GM12892 (cell line): Measurements from ENCODE around the gene CRY2.

Experiments
- POLR2A ChIP-seq: IDR thresholded peaks from 2 replicates; pipeline ENCODE4 v1.6.1; 2011; ENCODE audit warnings: low read depth, low read length, control low read depth
- POLR2AphosphoS5 ChIP-seq: IDR thresholded peaks from 2 replicates; pipeline ENCODE4 v1.6.1; 2011; ENCODE audit warnings: low read depth, low read length, control low read depth
- TAF1 ChIP-seq: IDR thresholded peaks from 2 replicates; pipeline ENCODE4 v1.6.1; 2011; ENCODE audit warnings: low read depth, mild to moderate bottlenecking, control low read depth, low read length, borderline replicate concordance

- no peak for TF ChIP-seq POLR2A
- no peak for TF ChIP-seq TAF1
- no peak for TF ChIP-seq POLR2AphosphoS5
Observed at GRCh38 chr11:45886816-45887520, 39.7 kb downstream of the CRY2 start.
